ENCODE measurements around the gene TGM5. TPM values are rescaled to one million over a fixed set of nuclear protein-coding genes. Genes with fewer than 3 reads are reported as not detected.
A peak's percentile ranks its signal among the peaks of the same experiment; 100 is the strongest.
"Not testable (repeated sequence)": the region's sequence is repeated elsewhere in the genome, so short reads cannot be mapped to it uniquely, and the experiment has no call there.

The TGM5 gene
- total and polyA plus RNA-seq, 2 donors from 2014 or later = not detected

DNA sequence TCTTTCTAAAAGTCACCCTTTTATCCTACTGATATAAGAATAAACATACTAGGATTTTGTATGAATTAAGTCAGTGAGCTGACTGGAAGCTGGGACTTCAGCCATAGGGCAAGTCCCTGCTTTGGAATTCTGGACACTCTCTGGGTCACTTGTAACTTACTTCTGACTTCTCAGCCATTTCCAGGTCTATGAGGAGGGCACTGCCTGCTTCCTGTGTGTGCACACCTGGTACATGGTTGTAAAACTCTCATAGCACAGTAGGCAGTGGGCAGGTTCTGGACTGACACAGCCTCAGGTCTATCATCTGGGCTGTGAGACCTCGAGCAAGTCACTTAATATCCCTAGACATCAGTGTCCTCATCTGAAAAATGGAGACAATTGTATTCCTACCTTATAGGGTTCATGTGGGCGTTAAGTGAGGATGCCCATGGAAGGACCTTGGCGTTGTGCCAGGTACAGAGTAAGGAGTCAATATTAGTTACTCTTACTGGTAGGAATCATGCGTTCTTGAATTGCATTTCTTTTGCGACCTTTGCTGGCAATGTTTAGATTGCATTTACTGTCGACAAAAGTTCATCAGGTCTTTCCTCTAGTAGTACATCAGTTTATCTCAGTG, 27.5 kb upstream of the TGM5 start:
- DNase-seq (no peak), FAIRE-seq (no peak)
- Histone ChIP-seq H3K4me3 (ENCODE audit: low read length in 3 of 3) (no peak overlapping the region), H3K27me3 (ENCODE audit: control insufficient read depth, insufficient read depth, low read length) (peaks cover 7% of the 10 kb centered on the region), H3K4me1 (ENCODE audit: control insufficient read depth in 2 of 3, insufficient read depth in 2 of 3, low read depth in 1 of 3, low read length in 3 of 3) (no peaks in the 10 kb centered on the region), H3K36me3 (ENCODE audit: control insufficient read depth in 2 of 3, insufficient read depth in 3 of 3, low read length in 3 of 3) (no peaks in the 10 kb centered on the region), H3K9ac (ENCODE audit: low read length in 3 of 3) (no peak overlapping the region), H3K9me3 (ENCODE audit: control insufficient read depth in 2 of 3, insufficient read depth in 1 of 3, low read length in 3 of 3) (no peaks in the 10 kb centered on the region), H3K27ac (ENCODE audit: low read depth in 2 of 2, low read length in 2 of 2) (no peak overlapping the region)
- TF ChIP-seq, protein P1, sequence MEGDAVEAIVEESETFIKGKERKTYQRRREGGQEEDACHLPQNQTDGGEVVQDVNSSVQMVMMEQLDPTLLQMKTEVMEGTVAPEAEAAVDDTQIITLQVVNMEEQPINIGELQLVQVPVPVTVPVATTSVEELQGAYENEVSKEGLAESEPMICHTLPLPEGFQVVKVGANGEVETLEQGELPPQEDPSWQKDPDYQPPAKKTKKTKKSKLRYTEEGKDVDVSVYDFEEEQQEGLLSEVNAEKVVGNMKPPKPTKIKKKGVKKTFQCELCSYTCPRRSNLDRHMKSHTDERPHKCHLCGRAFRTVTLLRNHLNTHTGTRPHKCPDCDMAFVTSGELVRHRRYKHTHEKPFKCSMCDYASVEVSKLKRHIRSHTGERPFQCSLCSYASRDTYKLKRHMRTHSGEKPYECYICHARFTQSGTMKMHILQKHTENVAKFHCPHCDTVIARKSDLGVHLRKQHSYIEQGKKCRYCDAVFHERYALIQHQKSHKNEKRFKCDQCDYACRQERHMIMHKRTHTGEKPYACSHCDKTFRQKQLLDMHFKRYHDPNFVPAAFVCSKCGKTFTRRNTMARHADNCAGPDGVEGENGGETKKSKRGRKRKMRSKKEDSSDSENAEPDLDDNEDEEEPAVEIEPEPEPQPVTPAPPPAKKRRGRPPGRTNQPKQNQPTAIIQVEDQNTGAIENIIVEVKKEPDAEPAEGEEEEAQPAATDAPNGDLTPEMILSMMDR (IDR thresholded peaks at IDR 0.05; ENCODE audit: borderline replicate concordance, extremely low read depth, insufficient read depth) = no peak
- intact Hi-C loops (cut with DNase I) = no loop called here

DNA sequence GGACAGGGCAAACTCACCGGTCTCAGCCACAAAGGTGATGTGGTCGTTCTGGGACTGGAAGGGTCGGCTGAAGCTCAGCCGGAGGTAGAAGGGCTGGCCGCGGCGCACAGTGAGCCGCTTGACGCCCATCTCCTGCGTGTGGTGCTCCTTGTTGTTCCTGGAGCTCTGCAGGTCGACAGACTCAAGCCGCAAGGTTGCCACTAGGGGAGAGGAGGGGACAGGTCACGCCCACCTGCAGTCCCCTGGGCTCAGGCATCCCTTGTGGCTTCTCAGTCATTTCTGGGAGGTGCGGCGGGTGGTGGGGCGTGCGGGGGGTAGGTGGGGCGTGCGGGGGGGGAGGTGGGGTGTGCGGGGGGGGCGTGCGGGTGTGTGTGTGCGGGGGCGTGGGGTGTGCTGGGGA, 26.7 kb upstream of the TGM5 start:
- Histone ChIP-seq H3K27ac (ENCODE audit: low read depth in 2 of 2, low read length in 2 of 2) (no peak overlapping the region), H3K9ac (ENCODE audit: low read length in 3 of 3) (no peak overlapping the region), H3K4me3 (ENCODE audit: low read length in 3 of 3) (no peak overlapping the region), H3K9me3 (ENCODE audit: control insufficient read depth in 2 of 3, insufficient read depth in 1 of 3, low read length in 3 of 3) (no peaks in the 10 kb centered on the region), H3K36me3 (ENCODE audit: control insufficient read depth in 2 of 3, insufficient read depth in 3 of 3, low read length in 3 of 3) (no peaks in the 10 kb centered on the region), H3K4me1 (ENCODE audit: control insufficient read depth in 2 of 3, insufficient read depth in 2 of 3, low read depth in 1 of 3, low read length in 3 of 3) (no peaks in the 10 kb centered on the region), H3K27me3 (ENCODE audit: control insufficient read depth, insufficient read depth, low read length) (peaks cover 7% of the 10 kb centered on the region)
- no peak for FAIRE-seq
- DNase-seq = peak in 4 of 5 donors; percentile 33 to 52 (median 37)
- TF ChIP-seq, protein P1 (IDR thresholded peaks at IDR 0.05; ENCODE audit: borderline replicate concordance, extremely low read depth, insufficient read depth) = no peak
- intact Hi-C loops (cut with DNase I) = no loop called here

DNA sequence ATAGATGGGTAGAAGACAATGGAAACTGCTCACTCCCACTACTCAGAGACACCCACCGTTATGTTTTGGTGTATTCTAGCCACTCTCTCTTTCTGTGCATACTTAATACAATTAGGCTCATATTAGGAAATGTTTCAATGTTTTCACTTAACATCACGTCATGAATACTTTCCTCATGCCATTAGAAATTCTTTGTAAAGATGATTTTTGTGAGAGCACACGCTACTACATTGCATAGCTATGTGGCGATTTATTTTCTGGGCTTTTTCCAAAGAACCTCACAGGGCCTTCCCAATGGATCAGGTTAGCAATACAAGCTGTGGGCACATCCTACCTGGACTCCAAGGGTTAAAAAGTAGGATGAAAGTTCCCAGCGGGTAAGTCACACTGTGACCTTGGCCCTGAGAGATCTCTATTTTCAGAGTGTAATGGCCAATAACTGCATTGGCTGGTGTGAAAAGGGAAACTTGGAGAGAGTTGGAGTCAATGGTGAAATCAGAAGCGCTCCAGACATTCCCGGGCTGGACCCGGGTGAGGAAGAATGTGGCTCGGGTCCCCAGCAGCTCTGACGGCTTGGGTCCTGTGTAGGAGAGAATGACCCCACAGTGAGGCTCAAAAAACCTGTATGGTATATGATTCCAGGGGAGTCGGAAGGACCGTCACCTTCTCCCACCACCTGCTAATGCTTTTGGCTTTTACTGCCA, 25.8 kb upstream of the TGM5 start:
- Histone ChIP-seq H3K4me1 (ENCODE audit: control insufficient read depth in 2 of 3, insufficient read depth in 2 of 3, low read depth in 1 of 3, low read length in 3 of 3) (no peaks in the 10 kb centered on the region), H3K27me3 (ENCODE audit: control insufficient read depth, insufficient read depth, low read length) (peaks cover 7% of the 10 kb centered on the region), H3K9ac (ENCODE audit: low read length in 3 of 3) (no peak overlapping the region), H3K4me3 (ENCODE audit: low read length in 3 of 3) (no peak overlapping the region), H3K36me3 (ENCODE audit: control insufficient read depth in 2 of 3, insufficient read depth in 3 of 3, low read length in 3 of 3) (no peaks in the 10 kb centered on the region), H3K27ac (ENCODE audit: low read depth in 2 of 2, low read length in 2 of 2) (no peak overlapping the region), H3K9me3 (ENCODE audit: control insufficient read depth in 2 of 3, insufficient read depth in 1 of 3, low read length in 3 of 3) (no peaks in the 10 kb centered on the region)
- FAIRE-seq (no peak), DNase-seq (no peak)
- intact Hi-C loops (cut with DNase I) = no loop called here
- TF ChIP-seq, protein P1 (IDR thresholded peaks at IDR 0.05; ENCODE audit: borderline replicate concordance, extremely low read depth, insufficient read depth) = no peak

DNA sequence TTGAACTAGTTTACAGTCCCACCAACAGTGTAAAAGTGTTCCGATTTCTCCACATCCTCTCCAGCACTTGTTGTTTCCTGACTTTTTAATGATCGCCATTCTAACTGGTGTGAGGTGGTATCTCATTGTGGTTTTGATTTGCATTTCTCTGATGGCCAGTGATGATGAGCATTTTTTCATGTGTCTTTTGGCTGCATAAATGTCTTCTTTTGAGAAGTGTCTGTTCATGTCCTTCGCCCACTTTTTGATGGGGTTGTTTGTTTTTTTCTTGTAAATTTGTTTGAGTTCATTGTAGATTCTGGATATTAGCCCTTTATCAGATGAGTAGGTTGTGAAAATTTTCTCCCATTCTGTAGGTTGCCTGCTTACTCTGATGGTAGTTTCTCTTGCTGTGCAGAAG, 22.9 kb upstream of the TGM5 start:
- not testable (repeated sequence) for H3K27me3 ChIP-seq (ENCODE audit: control insufficient read depth, insufficient read depth, low read length); H3K4me1 ChIP-seq (ENCODE audit: control insufficient read depth in 2 of 3, insufficient read depth in 2 of 3, low read depth in 1 of 3, low read length in 3 of 3); H3K9me3 ChIP-seq (ENCODE audit: control insufficient read depth in 2 of 3, insufficient read depth in 1 of 3, low read length in 3 of 3); H3K9ac ChIP-seq (ENCODE audit: low read length in 3 of 3); H3K27ac ChIP-seq (ENCODE audit: low read depth in 2 of 2, low read length in 2 of 2); FAIRE-seq; DNase-seq; H3K36me3 ChIP-seq (ENCODE audit: control insufficient read depth in 2 of 3, insufficient read depth in 3 of 3, low read length in 3 of 3); H3K4me3 ChIP-seq (ENCODE audit: low read length in 3 of 3)
- intact Hi-C loops (cut with DNase I) = loop anchor here (10.0 kb wide), 1 partner anchor 65 kb away; the partner anchor contains the start of gene EPB42

Measured in kidney (tissue), 14 donors.